T-helper 1 cell treated with Interleukin-12 subunit alpha and Interleukin-12 subunit beta and Interleukin-4 antibody, amounts not matched to agents 30 μg/mL and 1 μg/mL, for 36 hours (primary cell): Measurements from ENCODE around the gene ZAR1.

Source experiments
- H3K27ac Mint-ChIP-seq: one replicate; pipeline ENCODE4 v1.8.0; 2021; ENCODE audit warnings: mild to moderate bottlenecking, mixed read lengths
- H3K27me3 Mint-ChIP-seq: one replicate; pipeline ENCODE4 v1.8.0; 2021; ENCODE audit warnings: low read depth, mixed read lengths
- H3K36me3 Mint-ChIP-seq: one replicate; pipeline ENCODE4 v1.8.0; 2021; ENCODE audit warnings: low read depth, mixed read lengths
- H3K4me1 Mint-ChIP-seq: one replicate; pipeline ENCODE4 v1.8.0; 2021; ENCODE audit warnings: low read depth, mixed read lengths
- H3K4me3 Mint-ChIP-seq: one replicate; pipeline ENCODE4 v1.8.0; 2021; ENCODE audit warnings: mild to moderate bottlenecking, moderate library complexity, mixed read lengths
- H3K9me3 Mint-ChIP-seq: one replicate; pipeline ENCODE4 v1.8.0; 2021; ENCODE audit warnings: mixed read lengths

ZAR1 gene

DNA sequence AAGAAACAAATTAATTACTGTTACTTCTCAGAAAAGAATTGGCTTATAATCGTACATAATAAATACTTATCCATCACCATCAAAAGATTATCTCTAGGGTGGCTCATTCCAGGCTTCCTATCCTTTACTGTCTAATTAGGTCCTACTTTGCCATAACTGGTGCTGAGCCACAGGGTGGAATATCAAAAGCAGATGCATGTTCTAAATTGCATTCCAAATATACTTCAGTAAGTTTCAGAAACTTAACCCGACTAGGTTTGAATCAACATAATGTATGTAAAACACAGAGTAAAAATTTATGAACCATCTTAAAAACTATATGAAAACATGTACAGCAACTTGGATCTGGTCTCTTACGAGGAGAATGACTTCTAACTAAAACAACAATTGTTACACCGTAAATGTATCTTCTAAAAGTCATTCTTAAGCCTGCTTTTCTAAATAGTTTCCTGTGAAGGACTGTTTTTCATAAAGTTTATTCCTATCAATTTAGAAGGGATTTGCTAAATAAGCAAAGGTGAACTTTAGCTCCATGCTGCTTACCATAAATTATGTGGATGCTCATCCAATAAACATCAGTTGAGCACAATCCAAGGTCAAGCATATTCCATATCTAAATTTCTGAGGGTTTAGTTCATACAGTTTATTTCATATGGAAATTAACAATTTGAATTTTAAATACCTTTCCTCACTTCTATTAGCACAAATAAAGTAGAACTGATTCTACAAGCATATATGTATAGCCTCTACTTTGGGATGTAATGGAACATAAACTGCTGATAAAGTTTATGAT is 13.4 kb downstream of the ZAR1 start:
- Mint-ChIP-seq H3K9me3 (no peaks in the 10 kb centered on the region), H3K36me3 (peaks cover 32% of the 10 kb centered on the region), H3K27me3 (no peaks in the 10 kb centered on the region), H3K27ac (no peak overlapping the region), H3K4me1 (peaks cover 9% of the 10 kb centered on the region), H3K4me3 (no peak overlapping the region)

DNA sequence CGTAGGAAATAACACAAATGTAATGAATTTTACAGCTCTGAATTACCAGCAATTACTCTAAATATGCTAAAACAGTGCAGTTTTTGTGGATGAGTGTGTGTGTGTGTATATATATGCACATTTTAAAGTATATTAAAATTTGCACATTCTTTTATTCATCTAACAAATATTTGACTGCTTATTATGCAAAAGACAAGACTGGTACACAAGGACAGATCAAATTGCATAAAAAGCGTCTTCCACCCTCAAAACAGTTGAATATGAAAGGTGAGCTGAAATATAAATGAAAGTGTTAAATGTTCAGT is 13.9 kb downstream of the ZAR1 start:
- Mint-ChIP-seq H3K27ac (no peak overlapping the region), H3K36me3 (peaks cover 33% of the 10 kb centered on the region), H3K4me1 (peaks cover 9% of the 10 kb centered on the region), H3K4me3 (no peak overlapping the region), H3K27me3 (no peaks in the 10 kb centered on the region), H3K9me3 (no peaks in the 10 kb centered on the region)

DNA sequence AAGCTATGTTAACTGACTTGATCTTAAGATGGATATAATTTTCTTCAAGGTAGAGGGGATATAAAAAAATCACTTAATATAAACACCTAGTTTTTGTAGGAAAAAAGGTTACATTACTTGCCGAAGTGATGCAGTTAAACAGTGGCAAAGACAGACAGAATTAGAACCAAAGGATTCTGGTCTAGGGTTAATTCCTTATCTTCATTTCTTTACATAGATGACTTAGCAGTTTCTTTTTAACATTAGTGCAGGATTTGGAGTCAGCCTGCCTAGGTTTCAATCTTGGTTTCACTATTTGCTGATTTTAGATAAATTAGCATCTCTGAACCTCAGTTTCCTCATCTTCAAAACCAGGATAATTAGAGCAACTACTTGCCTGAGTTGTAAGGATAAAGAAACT is 14.3 kb downstream of the ZAR1 start:
- no peaks in the 10 kb centered on the region for H3K27me3 Mint-ChIP-seq
- H3K4me3 Mint-ChIP-seq = no peak overlapping the region
- H3K9me3 Mint-ChIP-seq = no peaks in the 10 kb centered on the region
- peaks cover 32% of the 10 kb centered on the region for H3K36me3 Mint-ChIP-seq
- peaks cover 9% of the 10 kb centered on the region for H3K4me1 Mint-ChIP-seq
- H3K27ac Mint-ChIP-seq = no peak overlapping the region

DNA sequence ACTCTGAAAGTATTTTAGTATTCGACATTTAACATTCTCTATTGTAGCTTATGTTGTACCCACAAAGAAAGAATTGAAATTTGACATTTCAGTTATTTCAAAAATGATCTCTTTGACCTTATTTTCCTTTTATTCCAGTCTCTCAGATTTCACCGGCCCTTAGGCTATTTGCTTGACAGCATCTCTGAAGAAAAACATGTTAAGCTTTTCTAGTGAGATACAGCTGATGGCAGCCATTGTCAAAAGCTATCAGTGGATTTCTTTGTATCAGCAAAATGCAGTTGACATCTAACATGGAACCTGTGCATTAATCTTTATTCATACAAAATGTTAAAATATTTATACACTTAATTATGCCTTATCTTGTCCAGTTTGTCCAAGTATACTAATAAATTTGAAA is 16.7 kb downstream of the ZAR1 start:
- Mint-ChIP-seq H3K4me3 (no peak overlapping the region), H3K27ac (no peak overlapping the region), H3K36me3 (peaks cover 30% of the 10 kb centered on the region), H3K27me3 (no peaks in the 10 kb centered on the region), H3K9me3 (no peaks in the 10 kb centered on the region), H3K4me1 (peaks cover 2% of the 10 kb centered on the region)

DNA sequence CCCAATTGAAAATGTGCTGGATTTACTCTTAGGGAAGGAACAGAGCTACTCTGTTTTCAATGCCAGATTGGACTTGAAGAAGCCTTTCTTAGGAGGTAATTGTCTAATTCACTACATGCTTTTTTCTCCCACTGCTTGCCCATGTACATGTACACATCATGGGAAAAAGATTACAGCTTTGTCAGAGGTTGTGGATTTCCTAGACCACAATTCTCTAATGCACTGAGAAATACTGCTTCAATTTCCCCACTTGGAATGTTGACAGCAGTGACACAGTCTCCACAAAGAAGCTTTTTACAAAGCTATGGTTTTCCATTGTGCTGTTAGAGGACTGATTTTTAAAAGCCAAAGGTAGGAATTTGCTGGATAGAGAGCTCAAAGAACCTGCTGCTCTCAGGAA is 19.5 kb downstream of the ZAR1 start:
- Mint-ChIP-seq H3K4me3 (no peak overlapping the region), H3K36me3 (peaks cover 41% of the 10 kb centered on the region), H3K27ac (no peak overlapping the region), H3K27me3 (no peaks in the 10 kb centered on the region), H3K9me3 (no peaks in the 10 kb centered on the region), H3K4me1 (no peaks in the 10 kb centered on the region)

DNA sequence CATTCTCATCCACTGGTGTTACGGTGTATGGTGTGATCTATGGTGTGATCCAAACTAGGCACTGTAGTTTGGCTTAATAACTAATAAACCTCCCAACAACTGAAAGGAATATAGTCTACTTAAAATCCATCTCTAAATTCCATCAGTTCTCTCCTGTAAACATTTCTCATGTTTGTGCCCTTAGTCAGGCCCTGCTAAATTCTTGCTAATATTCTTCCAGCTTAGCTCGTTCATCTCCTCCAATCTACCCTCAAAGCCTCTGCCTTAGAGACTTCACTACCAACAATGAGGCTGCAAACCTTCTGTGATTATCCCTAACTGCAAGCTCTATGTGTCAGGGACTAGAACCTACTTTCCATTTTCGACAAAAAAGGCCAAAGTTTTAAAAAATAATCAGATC is 28.1 kb downstream of the ZAR1 start:
- Mint-ChIP-seq H3K27ac (no peak overlapping the region), H3K36me3 (peaks cover 42% of the 10 kb centered on the region), H3K4me3 (no peak overlapping the region)

DNA sequence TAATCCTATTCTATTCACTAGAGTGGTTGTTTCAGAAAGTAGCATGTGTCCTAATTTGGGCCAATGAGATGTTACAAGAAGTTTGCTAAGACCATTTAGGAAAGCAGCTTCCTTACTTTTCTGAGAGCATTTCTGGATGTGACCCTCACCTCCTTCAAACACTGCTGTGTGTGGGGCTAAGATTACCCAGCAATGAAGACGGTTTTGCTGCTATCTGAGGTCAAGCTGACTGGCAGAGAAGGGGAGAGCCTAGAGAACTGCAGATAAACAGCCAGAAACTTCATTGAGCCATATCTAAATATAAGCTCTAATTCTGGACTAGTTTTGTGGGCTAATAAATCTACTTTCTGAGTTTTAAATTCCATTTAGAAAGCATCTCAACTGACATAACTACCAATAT is 36.4 kb downstream of the ZAR1 start:
- H3K27ac Mint-ChIP-seq = no peak overlapping the region
- no peaks in the 10 kb centered on the region for H3K4me1 Mint-ChIP-seq
- no peak overlapping the region for H3K4me3 Mint-ChIP-seq
- no peaks in the 10 kb centered on the region for H3K9me3 Mint-ChIP-seq
- H3K27me3 Mint-ChIP-seq = no peaks in the 10 kb centered on the region
- H3K36me3 Mint-ChIP-seq = peaks cover 41% of the 10 kb centered on the region

More for the DNA sequence above, 28.1 kb downstream of the ZAR1 start:
- Mint-ChIP-seq H3K9me3 (no peaks in the 10 kb centered on the region), H3K27me3 (no peaks in the 10 kb centered on the region), H3K4me1 (no peaks in the 10 kb centered on the region)

DNA sequence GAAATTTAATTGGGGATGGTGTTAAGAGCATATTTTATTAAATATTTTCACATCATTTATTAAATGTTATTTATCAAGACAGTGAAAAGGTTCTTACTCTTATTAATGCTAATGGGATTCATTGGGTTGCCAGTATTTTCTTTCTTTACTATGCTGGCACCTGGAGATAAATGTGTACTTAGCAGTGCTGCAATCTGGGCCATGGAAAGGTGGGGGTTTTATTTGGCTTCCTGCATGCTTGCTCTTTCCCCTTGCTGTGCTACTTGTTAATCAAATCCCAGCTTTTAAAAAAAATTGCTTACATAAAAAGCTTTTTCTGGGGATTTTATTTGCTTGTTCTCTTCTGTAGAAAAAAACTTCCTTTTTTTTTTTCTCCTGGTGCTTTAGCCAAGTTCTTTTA is 48.3 kb downstream of the ZAR1 start:
- Mint-ChIP-seq H3K36me3 (peaks cover 32% of the 10 kb centered on the region), H3K4me3 (no peak overlapping the region), H3K27ac (no peak overlapping the region)

DNA sequence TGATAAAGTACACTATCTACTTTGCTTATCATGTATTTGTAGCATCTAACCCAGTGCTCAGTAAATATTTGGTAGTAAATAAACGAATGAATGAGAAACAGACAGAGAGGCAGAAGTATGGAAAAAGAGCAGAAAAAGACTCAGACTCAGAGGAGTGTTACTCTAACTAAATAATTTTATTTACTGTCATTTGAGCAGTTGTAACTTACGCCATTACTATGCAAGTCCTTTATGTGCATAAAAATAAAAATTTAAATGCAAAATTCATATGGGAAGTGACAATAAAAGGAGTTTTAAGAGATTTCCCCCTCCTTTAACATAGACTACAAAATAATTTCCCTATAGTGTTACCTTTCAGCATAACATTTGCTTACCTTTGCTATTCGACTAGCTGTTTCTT is 49.5 kb downstream of the ZAR1 start:
- Mint-ChIP-seq H3K4me1 (no peaks in the 10 kb centered on the region), H3K27me3 (no peaks in the 10 kb centered on the region), H3K4me3 (no peak overlapping the region), H3K9me3 (no peaks in the 10 kb centered on the region), H3K27ac (no peak overlapping the region), H3K36me3 (peaks cover 33% of the 10 kb centered on the region)

More for the DNA sequence above, 48.3 kb downstream of the ZAR1 start:
- Mint-ChIP-seq H3K27me3 (no peaks in the 10 kb centered on the region), H3K9me3 (no peaks in the 10 kb centered on the region), H3K4me1 (no peaks in the 10 kb centered on the region)

DNA sequence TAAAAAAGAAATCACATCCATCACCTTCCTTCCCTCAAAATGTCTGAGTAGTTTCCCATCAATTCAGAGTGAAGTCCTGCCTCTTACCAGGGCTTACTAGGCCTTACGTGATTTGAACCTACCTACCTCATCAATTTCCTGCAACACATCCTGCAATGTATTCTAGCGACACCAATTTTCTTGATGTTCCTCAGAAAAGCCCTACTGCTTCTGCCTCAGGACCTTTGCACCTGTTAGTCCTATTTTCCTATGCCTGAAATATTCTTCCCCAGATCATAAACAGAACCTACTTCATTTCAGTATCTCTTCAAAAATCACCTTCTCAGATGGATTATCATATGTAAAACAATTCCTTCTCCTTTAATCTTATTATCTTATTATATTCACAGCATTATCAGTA is 52.8 kb downstream of the ZAR1 start:
- Mint-ChIP-seq H3K9me3 (no peaks in the 10 kb centered on the region), H3K27me3 (no peaks in the 10 kb centered on the region), H3K36me3 (peaks cover 32% of the 10 kb centered on the region), H3K4me3 (no peak overlapping the region), H3K4me1 (no peaks in the 10 kb centered on the region), H3K27ac (no peak overlapping the region)

DNA sequence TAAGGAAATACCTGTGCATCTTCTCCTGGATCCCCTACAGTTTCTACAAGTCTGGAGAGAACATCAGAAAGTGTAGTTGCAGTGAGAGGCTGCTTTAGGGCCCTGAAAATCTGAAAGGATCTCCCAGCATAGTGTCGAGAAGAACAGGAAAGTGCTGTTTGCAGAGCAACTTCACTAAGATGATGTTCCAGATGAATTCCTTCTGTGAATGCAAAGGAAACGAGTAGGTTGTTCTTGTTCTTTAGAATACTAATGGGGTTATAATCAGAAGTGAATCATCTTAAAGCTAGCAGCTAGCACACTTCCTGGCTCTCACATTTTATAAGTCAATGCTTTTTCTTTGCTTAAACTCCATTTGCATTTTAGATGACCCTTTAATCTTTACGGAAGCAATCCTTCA is 53.7 kb downstream of the ZAR1 start:
- H3K27me3 Mint-ChIP-seq = no peaks in the 10 kb centered on the region
- H3K4me3 Mint-ChIP-seq = no peak overlapping the region
- H3K36me3 Mint-ChIP-seq = peaks cover 37% of the 10 kb centered on the region
- no peaks in the 10 kb centered on the region for H3K4me1 Mint-ChIP-seq
- no peaks in the 10 kb centered on the region for H3K9me3 Mint-ChIP-seq
- no peak overlapping the region for H3K27ac Mint-ChIP-seq
